Measurements from ENCODE around the gene C1orf159. TPM values are rescaled to one million over a fixed set of nuclear protein-coding genes. Genes with fewer than 3 reads are reported as not detected.
"Not testable (repeated sequence)": the region's sequence is repeated elsewhere in the genome, so short reads cannot be mapped to it uniquely, and the experiment has no call there.

Gene C1orf159
- total RNA-seq, 1 experiment from 2014 or later: 32.4 TPM

DNA sequence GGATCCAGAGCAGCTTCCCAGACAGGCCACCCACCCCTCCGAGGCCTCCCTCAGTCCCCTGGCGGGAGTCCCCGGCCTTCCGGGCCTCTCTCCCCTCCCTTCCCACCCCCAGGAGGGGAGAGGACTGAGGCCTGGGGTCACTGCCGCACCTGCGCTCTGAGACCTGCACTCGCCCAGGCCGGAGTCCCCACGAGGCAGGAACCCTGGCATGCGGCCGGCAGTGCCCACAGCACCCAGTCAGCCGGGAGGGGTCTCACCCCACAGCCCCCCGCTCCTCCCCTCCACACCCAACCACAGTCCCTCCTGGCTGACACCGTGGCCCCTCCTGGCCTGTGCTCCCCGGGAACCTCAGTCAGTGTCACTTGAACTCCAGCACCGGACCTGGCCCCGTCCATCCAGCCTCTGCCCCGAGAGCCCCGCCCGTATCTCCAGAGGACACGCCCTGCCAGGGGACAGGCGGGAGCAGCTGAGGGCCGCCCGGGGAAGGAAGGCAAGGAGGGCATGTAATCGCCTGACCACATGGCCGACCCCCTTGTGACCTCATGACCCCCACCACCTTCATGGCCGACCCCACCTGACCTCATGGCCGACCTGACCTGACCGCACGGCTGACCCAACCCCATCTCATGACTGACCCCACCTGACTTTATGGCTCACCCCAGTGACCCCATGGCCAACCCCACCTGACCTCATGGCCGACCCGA is 29.1 kb upstream of the C1orf159 start:
- CTCF ChIA-PET: no interaction called here
- no peaks in the 10 kb centered on the region for H3K4me1 Mint-ChIP-seq (ENCODE audit: low read depth, unreplicated experiment)
- TF ChIP-seq CTCF (IDR thresholded peaks at IDR 0.05; ENCODE audit: unreplicated experiment): no peak
- DNase-seq: no peak
- H3K4me3 Mint-ChIP-seq (ENCODE audit: low read depth, unreplicated experiment): no peak overlapping the region
- H3K36me3 Mint-ChIP-seq (ENCODE audit: insufficient read depth, unreplicated experiment): peaks cover 5% of the 10 kb centered on the region
- no TSS peak for BruUV-seq (replicated peaks)
- H3K27ac Mint-ChIP-seq (ENCODE audit: unreplicated experiment): no peak overlapping the region
- intact Hi-C loops (cut with micrococcal nuclease; ENCODE audit: unreplicated experiment): no loop called here
- no peaks in the 10 kb centered on the region for H3K27me3 Mint-ChIP-seq (ENCODE audit: unreplicated experiment)
- no peaks in the 10 kb centered on the region for H3K9me3 Mint-ChIP-seq (ENCODE audit: low read depth, unreplicated experiment)

GRCh38 chr1:1144122-1144842 is 28.4 kb upstream of the C1orf159 start:
- CTCF ChIA-PET: no interaction called here
- no peaks in the 10 kb centered on the region for H3K4me1 Mint-ChIP-seq (ENCODE audit: low read depth, unreplicated experiment)
- no TSS peak for BruUV-seq (replicated peaks)
- intact Hi-C loops (cut with micrococcal nuclease; ENCODE audit: unreplicated experiment): no loop called here
- TF ChIP-seq CTCF (IDR thresholded peaks at IDR 0.05; ENCODE audit: unreplicated experiment): no peak
- H3K27ac Mint-ChIP-seq (ENCODE audit: unreplicated experiment): no peak overlapping the region
- H3K36me3 Mint-ChIP-seq (ENCODE audit: insufficient read depth, unreplicated experiment): no peaks in the 10 kb centered on the region
- H3K27me3 Mint-ChIP-seq (ENCODE audit: unreplicated experiment): no peaks in the 10 kb centered on the region
- no peak for DNase-seq
- H3K4me3 Mint-ChIP-seq (ENCODE audit: low read depth, unreplicated experiment): no peak overlapping the region
- no peaks in the 10 kb centered on the region for H3K9me3 Mint-ChIP-seq (ENCODE audit: low read depth, unreplicated experiment)

- no peaks in the 10 kb centered on the region for H3K4me1 Mint-ChIP-seq (ENCODE audit: low read depth, unreplicated experiment)
- no peaks in the 10 kb centered on the region for H3K36me3 Mint-ChIP-seq (ENCODE audit: insufficient read depth, unreplicated experiment)
- TF ChIP-seq CTCF (IDR thresholded peaks at IDR 0.05; ENCODE audit: unreplicated experiment): no peak
- no peak for DNase-seq
- H3K27ac Mint-ChIP-seq (ENCODE audit: unreplicated experiment): no peak overlapping the region
- intact Hi-C loops (cut with micrococcal nuclease; ENCODE audit: unreplicated experiment): no loop called here
- H3K27me3 Mint-ChIP-seq (ENCODE audit: unreplicated experiment): no peaks in the 10 kb centered on the region
- CTCF ChIA-PET: no interaction called here
- no peak overlapping the region for H3K4me3 Mint-ChIP-seq (ENCODE audit: low read depth, unreplicated experiment)
- no peaks in the 10 kb centered on the region for H3K9me3 Mint-ChIP-seq (ENCODE audit: low read depth, unreplicated experiment)
- no TSS peak for BruUV-seq (replicated peaks)
Measured at GRCh38 chr1:1143636-1144035, 27.7 kb upstream of the C1orf159 start.

- CTCF ChIA-PET: no interaction called here
- Mint-ChIP-seq H3K9me3 (ENCODE audit: low read depth, unreplicated experiment) (no peaks in the 10 kb centered on the region), H3K4me1 (ENCODE audit: low read depth, unreplicated experiment) (no peaks in the 10 kb centered on the region), H3K4me3 (ENCODE audit: low read depth, unreplicated experiment) (no peak overlapping the region), H3K36me3 (ENCODE audit: insufficient read depth, unreplicated experiment) (no peaks in the 10 kb centered on the region), H3K27me3 (ENCODE audit: unreplicated experiment) (no peaks in the 10 kb centered on the region), H3K27ac (ENCODE audit: unreplicated experiment) (no peak overlapping the region)
- no peak for DNase-seq
- intact Hi-C loops (cut with micrococcal nuclease; ENCODE audit: unreplicated experiment): no loop called here
- no peak for TF ChIP-seq CTCF (IDR thresholded peaks at IDR 0.05; ENCODE audit: unreplicated experiment)
- BruUV-seq (replicated peaks): no TSS peak
Measured at GRCh38 chr1:1142844-1143243, 27.0 kb upstream of the C1orf159 start.

GRCh38 chr1:1142352-1142751 is 26.5 kb upstream of the C1orf159 start:
- H3K4me1 Mint-ChIP-seq (ENCODE audit: low read depth, unreplicated experiment); H3K36me3 Mint-ChIP-seq (ENCODE audit: insufficient read depth, unreplicated experiment); DNase-seq; H3K27me3 Mint-ChIP-seq (ENCODE audit: unreplicated experiment); H3K9me3 Mint-ChIP-seq (ENCODE audit: low read depth, unreplicated experiment); H3K4me3 Mint-ChIP-seq (ENCODE audit: low read depth, unreplicated experiment); H3K27ac Mint-ChIP-seq (ENCODE audit: unreplicated experiment); CTCF ChIA-PET; BruUV-seq (replicated peaks); intact Hi-C loops (cut with micrococcal nuclease; ENCODE audit: unreplicated experiment): not testable (repeated sequence)

Data from Calu3 (cell line).